A204.1 (cell line): ENCODE results near the gene POLR3C.

ENCODE experiments used
- FAIRE-seq: peaks from 2 replicates; lab custom pipeline; 2012; peaks lifted over from hg19 to GRCh38; lab: Jason Lieb, UNC

POLR3C gene

GRCh38 chr1:145871994-145872924 is 48.3 kb downstream of the POLR3C start:
- no peak for FAIRE-seq

DNA sequence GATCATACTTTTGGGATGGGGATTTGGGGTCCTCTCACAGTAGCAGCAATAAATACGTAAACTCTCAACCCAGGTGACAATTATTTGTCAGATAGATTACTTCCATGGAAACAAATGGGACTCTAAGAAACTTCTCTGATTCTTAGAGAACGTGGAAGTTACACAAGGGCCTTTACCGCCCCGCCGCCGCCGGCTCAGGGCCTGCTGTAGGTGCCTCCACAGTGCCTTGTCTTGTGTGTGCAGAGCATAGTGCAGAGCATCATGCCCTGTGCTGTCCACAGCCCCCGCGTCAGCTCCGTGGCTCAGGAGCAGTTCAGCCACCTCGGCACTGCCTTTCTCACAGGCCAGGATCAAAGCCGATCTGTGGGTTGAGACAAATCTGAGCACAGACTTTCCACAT is 50.6 kb downstream of the POLR3C start:
- FAIRE-seq = no peak

GRCh38 chr1:145877923-145878486 is 54.0 kb downstream of the POLR3C start:
- no peak for FAIRE-seq

DNA sequence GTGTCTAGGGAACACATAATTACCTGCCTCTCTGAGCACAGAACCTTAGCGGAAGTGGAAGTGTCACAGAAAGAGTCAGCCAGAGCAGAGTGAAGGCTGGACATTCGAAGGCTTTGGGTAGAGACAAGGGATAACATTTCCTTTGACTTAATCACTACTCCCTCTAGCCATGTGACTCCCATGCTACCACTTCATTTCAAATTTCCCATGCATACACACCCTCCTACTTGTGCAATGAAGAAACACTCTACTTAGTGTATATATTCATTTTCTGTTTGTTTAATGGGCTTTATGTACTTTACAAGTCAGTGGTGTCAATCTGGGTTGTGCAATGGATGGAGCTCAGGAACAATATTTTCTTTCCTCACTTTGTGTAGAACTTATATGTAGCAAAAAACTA is 54.7 kb downstream of the POLR3C start:
- FAIRE-seq = no peak

DNA sequence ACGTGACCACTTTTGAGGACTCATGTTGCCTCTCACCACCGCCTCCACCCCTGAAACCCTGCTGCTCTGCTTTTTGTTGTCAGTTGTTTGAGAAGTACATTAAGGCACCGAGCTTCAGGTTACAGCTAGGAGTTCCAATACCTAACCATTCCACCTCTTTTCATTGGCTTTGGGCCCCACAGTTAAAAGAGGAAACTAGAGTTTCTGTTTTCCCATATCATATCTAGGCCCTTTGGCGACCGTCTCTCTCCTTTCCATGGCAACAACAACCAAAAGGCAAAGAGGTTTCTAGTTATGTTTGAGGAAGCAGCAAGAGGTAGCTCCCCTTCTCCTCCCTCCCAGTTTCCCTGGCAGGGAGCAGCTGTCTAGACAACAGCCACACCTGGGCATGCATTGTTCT is 55.8 kb downstream of the POLR3C start:
- no peak for FAIRE-seq

DNA sequence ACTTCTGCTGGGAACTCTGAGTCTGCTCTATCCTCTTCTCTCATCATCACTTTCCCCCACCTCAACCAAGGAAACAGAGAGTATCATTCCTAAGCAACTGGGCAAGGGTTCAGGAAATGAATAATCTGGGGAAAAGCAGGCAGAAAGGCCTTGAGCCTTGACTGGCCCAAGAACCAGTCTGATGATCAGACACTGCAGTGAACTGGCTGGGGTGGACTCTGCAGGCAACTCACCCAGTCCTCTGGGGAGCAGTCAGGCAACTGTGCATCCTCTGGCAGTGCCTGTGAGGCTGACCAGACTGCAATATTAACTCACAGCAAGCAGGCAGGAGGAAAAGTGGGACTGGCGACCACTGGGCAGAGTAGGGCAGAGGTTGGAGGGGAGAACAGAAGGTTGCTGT is 60.7 kb downstream of the POLR3C start:
- FAIRE-seq = no peak

GRCh38 chr1:145885738-145886287 is 61.8 kb downstream of the POLR3C start, which contains the start of gene ANKRD35:
Gene ANKRD35 (minus strand): TSS chr1:145885866. CDS start chr1:145885758, 108 bp downstream.
- no peak for FAIRE-seq

GRCh38 chr1:145886390-145886789 is 62.4 kb downstream of the POLR3C start:
- no peak for FAIRE-seq

GRCh38 chr1:145886816-145887215 is 62.8 kb downstream of the POLR3C start:
- no peak for FAIRE-seq

GRCh38 chr1:145887631-145888030 is 63.6 kb downstream of the POLR3C start:
- FAIRE-seq = no peak

DNA sequence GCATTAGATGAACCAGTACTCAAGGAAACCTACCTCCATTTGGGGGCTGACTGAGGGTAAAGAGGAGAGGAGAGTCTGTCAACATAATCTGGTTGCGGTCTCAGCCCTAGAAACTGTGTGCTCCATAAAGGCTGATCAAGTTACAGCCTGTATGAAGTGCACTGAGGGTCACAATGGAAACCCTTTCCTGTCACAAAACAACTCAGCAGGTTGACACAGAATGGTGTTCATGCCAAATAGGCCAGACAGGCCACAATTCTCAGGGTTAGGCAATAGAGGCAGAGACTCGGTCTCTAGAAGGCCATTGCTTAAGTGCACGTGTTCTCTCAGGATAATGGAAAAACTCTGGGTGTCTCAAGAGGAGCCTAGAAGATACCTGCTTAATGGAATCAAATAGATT is 65.7 kb downstream of the POLR3C start:
- no peak for FAIRE-seq

- FAIRE-seq = no peak
Measured at GRCh38 chr1:145891143-145891542, 67.1 kb downstream of the POLR3C start.

DNA sequence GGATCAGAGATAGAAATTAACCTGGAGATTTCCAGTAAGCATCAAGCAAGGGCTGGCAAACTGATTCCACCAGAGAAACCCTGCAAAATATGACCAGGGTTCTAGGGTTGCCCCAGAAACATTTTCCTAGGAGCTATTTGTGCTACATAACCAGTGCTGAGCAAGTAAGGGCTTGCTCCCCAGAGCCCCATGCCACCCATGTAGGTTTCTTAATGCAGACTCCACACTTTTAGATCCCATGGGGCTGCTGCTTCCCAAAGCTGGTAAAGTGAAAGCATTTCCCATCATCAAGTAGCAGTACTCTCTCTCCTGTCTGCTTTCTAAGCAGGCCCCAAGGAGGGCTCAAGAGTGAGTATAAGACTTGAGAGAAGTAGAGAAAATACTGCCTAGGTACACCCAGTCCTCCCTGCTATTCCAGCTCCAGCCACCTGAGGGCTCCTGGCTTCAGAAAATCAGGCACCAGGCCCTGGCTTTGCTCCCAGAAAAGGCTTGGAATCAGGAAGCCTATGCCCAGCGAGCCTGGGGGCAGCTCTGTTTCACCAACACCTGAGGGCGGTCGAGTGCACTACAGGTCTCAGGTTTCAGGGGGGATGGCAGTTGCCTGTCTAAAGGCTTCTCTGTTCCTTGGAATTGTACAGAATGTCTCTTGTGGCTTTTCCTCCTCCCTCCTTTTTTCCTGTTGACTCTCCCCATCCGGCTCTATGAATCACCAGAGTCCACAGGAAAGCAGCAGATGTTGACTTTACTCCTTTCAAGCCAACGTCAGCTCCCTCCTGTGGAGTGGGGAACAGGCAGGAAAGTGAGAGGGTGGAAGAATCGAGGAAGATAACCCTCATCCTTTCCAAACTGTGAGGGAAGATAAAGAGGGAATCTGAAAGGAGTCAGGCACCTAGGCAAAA is 67.8 kb downstream of the POLR3C start:
- peak; percentile 99 for FAIRE-seq

GRCh38 chr1:145892486-145893087 is 68.6 kb downstream of the POLR3C start:
- FAIRE-seq = peak; percentile 14

- no peak for FAIRE-seq
Measured at GRCh38 chr1:145893306-145894055, 69.5 kb downstream of the POLR3C start.
